Limb (tissue), 2 donors: Measurements from ENCODE around the gene SSX7.
"Not testable (repeated sequence)": the region's sequence is repeated elsewhere in the genome, so short reads cannot be mapped to it uniquely, and the experiment has no call there.

Source experiments
- DNase-seq, 2 donors: peaks; one replicate each; pipeline ENCODE4 v3.0.0-alpha.2; 2016; ENCODE audit errors: extremely low spot score in 2 of 2

Gene SSX7

GRCh38 chrX:52654800-52655199 lies at the start of gene SSX7:
Gene SSX7 (minus strand): TSS chrX:52654900. CDS start chrX:52653472, 1,428 bp downstream.
- not testable (repeated sequence) for DNase-seq

DNA sequence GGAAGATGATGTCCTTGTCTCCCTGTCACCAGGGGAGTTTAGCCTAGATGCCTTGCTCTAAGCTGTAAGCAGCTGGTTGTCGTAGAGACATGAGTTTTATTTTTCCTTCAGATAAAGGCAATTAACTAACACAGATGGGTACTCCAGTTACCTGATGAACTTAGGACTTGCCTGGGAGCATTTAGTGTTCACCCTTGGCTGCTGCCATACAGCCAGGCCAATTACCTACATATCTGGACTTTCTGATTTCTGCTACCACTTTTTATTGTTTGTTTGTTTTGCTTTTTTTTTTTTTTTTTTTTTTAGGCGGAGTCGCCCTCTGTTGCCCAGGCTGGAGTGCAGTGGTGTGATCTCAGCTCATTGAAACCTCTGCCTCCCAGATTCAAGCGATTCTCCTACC lies 37.3 kb upstream of the SSX7 start:
- DNase-seq: not testable (repeated sequence)

DNA sequence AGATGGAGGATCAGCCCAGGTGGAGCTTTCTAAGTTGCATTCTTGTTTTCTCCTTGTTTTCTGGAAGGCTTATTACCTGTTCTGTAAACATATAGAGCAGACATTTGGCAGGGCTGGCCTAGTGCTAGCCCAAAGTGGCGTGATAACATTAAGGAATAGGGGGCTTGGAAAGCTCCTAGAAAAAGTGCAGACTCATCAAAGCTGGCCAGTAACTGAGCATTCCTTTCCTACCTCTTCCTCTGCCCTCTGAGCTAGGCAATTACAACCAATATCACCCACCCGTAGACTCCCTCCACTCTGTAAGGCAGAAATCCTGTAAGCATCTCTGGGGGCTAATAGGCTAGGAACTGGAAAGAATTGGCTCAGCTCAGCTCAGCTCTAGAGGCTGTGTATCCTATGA lies 7.5 kb upstream of the SSX7 start:
- DNase-seq: not testable (repeated sequence)

DNA sequence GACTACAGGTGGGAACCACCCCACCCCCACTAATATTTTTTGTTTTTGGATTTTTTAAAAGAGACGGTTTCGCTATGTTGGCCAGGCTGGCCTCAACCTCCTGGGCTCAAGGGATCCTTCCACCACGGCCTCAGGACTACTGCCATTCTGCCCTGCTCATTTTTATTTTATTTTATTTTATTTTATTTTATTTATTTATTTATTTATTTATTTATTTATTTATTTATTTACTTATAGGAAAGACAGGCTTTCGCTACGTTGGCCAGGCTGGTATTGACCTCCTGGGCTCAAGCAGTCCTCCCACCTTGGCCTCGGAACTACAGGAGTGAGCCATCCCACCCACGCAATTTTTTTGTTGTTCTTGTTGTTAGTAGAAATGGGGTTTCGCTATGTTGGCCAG lies 775 bp upstream of the SSX7 start:
- DNase-seq: not testable (repeated sequence)

GRCh38 chrX:52650676-52651075 lies 4.0 kb downstream of the SSX7 start:
- DNase-seq: not testable (repeated sequence)

DNA sequence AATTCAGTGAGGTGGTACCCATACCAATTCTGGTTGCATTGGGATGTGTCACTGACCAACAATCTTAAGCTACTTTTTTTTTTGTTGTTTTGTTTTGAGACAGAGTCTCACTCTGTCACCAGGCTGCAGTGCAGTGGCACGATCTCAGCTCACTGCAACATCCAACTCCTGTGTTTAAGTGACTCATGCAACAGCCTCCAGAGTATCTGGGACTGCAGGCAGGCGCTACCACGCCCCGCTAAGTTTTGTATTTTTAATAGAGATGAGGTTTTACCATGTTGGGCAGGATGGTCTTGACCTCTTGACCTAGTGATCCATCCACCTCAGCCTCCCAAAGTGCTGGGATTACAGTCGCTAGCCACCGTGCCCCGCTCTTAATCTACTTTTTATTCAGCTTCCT lies 5.7 kb downstream of the SSX7 start:
- not testable (repeated sequence) for DNase-seq

DNA sequence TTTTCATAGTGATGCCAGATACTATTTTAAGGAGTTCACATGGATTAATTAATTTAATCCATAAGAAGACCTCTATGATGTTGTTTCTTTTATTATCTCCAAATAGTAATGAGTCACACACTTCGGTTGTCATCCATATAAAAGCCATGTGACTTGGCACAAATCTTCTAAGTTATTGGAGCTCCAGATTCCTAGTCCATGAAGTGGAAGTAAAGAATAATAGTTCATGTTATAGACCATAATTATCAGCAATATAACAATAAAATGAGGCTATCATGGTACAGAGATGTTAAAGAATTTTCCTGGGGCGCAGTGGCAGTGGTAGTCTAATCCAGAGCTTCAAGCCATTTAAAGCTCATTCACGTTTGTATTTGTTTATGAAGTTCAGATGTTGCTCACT lies 26.2 kb downstream of the SSX7 start:
- DNase-seq: not testable (repeated sequence)

GRCh38 chrX:52620661-52621060 lies 34.0 kb downstream of the SSX7 start:
- not testable (repeated sequence) for DNase-seq

- DNase-seq: no peak
Measured at GRCh38 chrX:52608961-52609360, 45.7 kb downstream of the SSX7 start.

DNA sequence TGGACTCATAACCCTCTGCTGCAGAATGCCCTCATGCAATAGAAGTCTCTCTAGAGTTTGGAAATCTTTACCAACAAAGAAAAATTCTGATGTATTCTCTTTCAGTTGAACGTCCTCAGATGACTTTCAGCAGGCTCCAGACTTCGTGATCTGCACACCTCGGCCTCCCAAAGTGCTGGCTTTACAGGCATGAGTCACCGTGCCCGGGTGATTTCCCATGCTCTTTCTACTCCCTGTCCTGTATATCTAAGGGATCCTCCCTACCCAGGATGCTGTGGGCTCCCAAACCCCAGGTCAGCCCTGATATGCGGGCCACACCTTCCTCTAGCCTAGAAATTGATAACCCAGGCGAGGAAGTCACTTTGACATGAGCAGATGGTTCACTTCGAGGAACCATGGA lies 51.5 kb downstream of the SSX7 start:
- DNase-seq: not testable (repeated sequence)

GRCh38 chrX:52598886-52599285 lies 55.8 kb downstream of the SSX7 start:
- no peak for DNase-seq

GRCh38 chrX:52594658-52595057 lies 60.0 kb downstream of the SSX7 start:
- DNase-seq: no peak
